Stimulated activated CD8-positive, alpha-beta memory T cell treated with anti-CD3 and anti-CD28 coated beads, Interleukin-15, amount 100 ng/mL, for 4 hours (primary cell): ENCODE data around the gene ACAP3.

Experiments
- DNase-seq, 2 donors: peaks; one replicate each; pipeline ENCODE4 v3.0.0-alpha.2; 2020; ENCODE audit warnings: low read depth in 2 of 2

The ACAP3 gene

DNA sequence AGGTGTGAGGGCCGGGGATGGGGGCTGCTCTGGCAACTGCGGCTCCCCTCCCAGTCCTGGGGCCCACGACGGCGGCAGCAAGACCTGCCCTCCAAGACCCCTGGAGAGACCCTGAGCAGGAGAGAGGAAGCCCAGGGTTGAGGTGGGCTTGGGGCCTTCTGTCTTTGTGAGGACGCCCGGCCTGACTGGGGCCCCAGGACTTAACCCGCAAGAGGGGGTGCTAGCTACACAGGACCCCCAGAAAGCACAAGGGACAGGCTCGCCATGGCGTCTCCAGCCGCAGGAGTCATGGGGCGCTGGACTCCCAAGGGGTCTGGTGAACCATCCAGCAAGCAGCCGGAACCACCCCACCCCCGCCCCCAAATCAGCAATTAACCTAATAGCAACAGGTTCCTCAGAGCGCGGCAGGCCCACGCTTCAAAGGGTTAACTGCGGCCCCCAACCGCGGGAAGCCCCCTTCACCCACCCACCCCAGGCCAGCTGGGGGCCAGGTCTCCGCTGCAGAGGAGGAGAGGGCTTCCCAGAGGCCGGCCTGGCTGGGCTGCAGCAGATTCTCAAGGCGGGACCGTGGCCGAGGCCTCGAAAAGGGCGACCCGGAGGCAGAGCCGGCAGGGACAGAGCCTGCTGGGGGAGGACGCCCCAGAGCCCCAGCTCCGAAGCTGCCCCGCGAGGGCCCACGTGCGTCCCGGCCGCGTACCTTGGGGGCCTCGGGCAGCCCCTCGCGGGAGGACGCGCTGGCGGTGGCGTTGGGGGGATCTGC, 61.7 kb downstream of the ACAP3 start:
- no peak for DNase-seq

DNA sequence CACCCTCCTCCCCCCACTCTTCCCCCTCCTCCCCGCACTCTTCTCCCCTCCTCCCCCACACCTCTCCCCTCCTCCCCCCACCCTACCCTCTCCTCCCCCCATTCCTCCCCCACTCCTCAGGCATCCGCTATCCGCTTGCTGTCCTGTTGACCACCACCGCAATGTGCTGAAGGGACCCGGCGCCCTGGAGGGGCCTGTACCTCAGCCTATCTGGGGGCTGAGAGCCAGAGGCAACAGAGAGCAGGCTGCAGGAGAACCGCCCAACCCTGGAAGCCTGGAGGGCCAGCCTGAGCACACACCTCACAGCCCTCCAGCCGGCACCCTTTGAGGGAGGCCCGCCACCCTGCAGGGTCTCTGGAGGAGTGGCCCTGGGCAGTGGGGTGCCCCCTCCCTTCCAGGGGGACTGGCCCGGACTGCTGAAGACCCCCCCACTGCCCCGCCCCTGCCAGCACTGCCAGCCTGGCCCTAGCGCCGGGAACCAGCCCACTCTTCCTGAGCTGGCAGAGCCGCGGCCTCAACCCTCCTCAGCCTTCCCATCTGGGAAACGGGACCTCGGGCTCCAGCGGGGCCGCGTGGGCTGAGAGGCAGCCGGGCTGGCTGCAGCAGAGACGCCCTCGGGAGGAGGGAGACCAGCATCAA, 62.4 kb downstream of the ACAP3 start:
- DNase-seq: no peak

DNA sequence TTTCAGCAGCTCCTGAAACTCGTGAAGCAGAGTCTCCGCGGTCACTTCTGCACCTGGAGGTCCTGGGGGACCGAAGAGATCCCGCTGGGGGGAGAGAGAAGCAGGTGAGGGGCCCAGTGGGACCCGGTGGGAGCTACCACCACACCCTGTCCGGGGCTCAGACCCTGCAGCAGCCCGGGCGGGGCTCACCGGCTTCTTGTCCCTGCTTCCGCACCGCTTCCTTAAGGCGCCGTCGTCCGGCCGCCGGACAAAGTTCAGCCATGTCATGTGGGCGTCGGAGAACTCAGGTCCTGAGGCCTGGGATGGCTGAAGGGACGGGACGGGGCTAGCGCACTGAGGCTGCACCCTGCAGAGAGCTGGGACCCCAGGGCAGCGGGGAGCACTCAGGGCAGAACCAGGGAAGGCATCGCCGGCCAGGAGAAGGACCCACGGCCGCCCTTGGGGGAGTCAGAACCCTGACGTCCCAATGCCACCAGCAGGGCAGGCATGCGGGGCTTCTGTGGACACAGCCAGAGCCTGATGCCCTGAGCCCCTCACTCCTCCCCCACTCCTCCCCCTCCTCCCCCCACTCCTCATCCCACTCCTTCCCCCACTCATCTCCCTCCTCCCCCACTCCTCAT, 63.4 kb downstream of the ACAP3 start:
- DNase-seq: no peak

DNA sequence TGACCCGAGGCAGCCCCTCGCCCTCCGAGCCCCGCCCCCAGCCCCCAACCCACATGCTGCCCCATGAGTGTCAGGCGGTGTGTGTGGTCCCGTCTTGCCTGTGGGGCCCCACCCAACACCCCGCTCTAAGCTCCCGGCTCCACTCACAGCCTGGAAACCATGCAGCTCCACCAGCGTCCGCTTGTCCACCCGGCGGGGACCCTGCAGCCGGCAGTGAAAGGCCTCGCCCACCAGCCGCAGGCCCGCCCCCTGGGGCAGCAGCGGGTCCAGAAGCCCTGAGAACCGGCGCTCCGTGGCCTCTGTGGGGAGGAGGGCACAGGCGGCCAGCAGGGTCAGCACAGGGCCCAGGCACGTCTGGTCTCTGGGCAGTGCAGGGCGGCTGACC, 63.9 kb downstream of the ACAP3 start:
- DNase-seq: no peak

DNA sequence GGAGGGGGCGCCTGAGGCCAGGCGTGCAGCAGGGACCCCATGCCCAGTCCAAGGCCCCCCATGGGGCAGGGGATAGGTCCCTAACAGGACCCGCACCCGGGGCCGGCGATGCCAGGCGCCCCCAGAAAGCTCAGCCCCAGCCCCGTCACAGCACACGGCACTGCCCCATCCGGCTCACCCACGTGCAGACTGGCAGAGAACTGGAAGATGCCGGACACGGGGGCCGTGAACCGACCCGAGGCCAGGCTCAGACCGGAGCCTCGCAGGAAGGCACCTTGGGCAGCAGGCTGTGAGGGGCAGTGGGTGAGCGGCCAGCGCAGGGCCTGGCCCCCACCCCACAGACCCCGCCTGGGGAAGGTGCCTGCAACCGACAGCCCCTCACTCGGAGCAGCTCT, 64.5 kb downstream of the ACAP3 start:
- no peak for DNase-seq

DNA sequence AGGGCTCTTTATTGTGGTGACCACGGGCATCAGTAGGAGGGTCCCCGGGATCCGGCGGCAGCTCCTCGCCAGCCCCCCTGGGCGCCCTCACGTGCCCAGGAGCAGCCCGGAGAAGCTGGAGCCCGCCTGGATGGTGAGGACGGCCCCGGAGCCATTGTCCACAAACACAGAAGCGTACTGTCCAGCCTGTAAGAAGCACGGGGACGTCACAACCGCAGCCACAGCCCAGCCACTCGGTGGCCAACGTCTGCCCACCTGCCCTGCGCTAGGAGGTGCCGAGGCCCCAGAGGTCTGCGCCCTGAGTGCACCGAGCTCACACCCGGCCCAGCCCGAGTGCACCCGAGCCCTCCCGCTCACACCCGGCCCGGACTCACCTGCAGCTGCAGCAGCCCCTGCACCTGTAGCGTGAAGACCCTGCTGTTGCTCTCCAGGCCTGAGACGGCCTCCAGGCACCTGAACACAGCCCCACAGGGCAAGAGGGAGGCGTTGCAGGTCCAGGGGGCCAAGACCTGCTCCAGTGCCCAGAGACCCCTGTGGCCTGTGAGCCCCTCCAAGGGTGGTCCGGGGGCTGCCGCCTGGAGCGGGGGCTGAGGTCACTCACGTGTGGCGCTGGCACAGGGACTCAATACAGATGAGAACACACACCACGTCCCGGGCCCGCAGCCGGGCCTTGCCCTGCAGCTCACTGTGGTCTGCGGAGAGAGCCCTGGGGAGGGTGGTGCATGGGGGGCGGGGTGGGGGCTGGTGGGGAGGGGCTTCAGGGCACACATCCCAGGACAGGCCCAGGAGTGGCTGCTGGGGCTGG, 65.1 kb downstream of the ACAP3 start:
- no peak for DNase-seq
